Measurements from ENCODE around the gene CXCL1. TPM values are rescaled to one million over a fixed set of nuclear protein-coding genes. Genes with fewer than 3 reads are reported as not detected.

Gene CXCL1
- total RNA-seq, 1 experiment from 2014 or later, result not detected

DNA sequence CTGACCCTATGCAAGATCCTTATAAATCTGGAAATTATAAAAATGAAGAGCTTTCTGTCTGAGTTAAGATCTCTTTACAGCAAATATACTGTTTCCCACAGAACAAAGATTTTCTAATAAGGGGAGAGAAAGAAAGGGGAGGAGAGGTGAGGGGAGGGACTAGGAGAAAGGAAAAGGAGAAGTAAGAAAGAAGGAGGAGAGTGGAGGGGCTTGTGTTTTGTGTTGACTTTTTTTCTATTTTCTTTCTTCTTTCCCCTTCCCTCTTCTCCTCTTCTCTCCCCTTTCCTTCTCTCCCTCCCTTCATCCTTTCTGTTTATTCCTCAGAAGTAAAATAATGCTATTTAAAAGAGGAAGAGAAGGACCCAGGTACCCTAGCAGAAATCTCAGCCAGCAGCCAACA, 26.5 kb upstream of the CXCL1 start:
- Histone ChIP-seq H3K4me3 (ENCODE audit: low read depth, low read length) (no peak overlapping the region), H3K27me3 (replicated peaks; ENCODE audit: control insufficient read depth, insufficient read depth, low read length) (no peaks in the 10 kb centered on the region), H3K4me1 (no peaks in the 10 kb centered on the region), H3K36me3 (ENCODE audit: control insufficient read depth, insufficient read depth, low read length) (no peaks in the 10 kb centered on the region), H3K9me3 (no peaks in the 10 kb centered on the region)
- ChIA-PET POLR2A (no interaction called here), CTCF (no interaction called here)
- H3K4me1 Mint-ChIP-seq (ENCODE audit: low read depth, unreplicated experiment), result no peaks in the 10 kb centered on the region
- BruUV-seq (replicated peaks), result no TSS peak
- TF ChIP-seq, protein P1, sequence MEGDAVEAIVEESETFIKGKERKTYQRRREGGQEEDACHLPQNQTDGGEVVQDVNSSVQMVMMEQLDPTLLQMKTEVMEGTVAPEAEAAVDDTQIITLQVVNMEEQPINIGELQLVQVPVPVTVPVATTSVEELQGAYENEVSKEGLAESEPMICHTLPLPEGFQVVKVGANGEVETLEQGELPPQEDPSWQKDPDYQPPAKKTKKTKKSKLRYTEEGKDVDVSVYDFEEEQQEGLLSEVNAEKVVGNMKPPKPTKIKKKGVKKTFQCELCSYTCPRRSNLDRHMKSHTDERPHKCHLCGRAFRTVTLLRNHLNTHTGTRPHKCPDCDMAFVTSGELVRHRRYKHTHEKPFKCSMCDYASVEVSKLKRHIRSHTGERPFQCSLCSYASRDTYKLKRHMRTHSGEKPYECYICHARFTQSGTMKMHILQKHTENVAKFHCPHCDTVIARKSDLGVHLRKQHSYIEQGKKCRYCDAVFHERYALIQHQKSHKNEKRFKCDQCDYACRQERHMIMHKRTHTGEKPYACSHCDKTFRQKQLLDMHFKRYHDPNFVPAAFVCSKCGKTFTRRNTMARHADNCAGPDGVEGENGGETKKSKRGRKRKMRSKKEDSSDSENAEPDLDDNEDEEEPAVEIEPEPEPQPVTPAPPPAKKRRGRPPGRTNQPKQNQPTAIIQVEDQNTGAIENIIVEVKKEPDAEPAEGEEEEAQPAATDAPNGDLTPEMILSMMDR (IDR thresholded peaks at IDR 0.05; ENCODE audit: insufficient read depth in 1 of 2, low read depth in 1 of 2, low read length in 1 of 2, severe bottlenecking in 1 of 2, unreplicated experiment in 1 of 2), result no peak
- no peak for DNase-seq
- H3K27ac Mint-ChIP-seq (ENCODE audit: unreplicated experiment), result no peak overlapping the region
- no peak overlapping the region for H3K4me3 Mint-ChIP-seq (ENCODE audit: unreplicated experiment)
- peaks cover 13% of the 10 kb centered on the region for H3K27me3 Mint-ChIP-seq (ENCODE audit: insufficient read depth, unreplicated experiment)
- intact Hi-C loops (cut with micrococcal nuclease; ENCODE audit: unreplicated experiment), result no loop called here
- H3K36me3 Mint-ChIP-seq (ENCODE audit: insufficient read depth, unreplicated experiment), result no peaks in the 10 kb centered on the region
- H3K9me3 Mint-ChIP-seq (ENCODE audit: unreplicated experiment), result no peaks in the 10 kb centered on the region

DNA sequence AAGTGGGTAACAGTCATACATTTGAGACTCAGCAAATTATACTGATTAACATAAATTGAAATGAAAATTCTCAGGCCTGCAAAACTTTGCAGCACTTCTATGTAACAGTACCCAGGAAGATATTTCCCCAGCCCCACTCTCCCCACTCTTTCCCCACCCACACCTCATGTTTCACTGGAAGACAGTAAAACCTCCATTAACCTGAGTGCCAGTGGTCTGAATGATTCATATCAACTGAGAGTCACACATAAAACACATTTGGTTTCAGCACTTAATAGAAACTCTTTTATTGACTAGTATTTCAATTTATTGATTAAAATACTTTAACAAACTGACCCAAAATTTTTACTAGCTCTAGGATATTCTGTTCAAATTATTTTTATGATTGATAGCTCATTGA, 25.8 kb upstream of the CXCL1 start:
- intact Hi-C loops (cut with micrococcal nuclease; ENCODE audit: unreplicated experiment), result no loop called here
- Mint-ChIP-seq H3K36me3 (ENCODE audit: insufficient read depth, unreplicated experiment) (no peaks in the 10 kb centered on the region), H3K9me3 (ENCODE audit: unreplicated experiment) (no peaks in the 10 kb centered on the region), H3K4me3 (ENCODE audit: unreplicated experiment) (no peak overlapping the region), H3K4me1 (ENCODE audit: low read depth, unreplicated experiment) (no peaks in the 10 kb centered on the region), H3K27ac (ENCODE audit: unreplicated experiment) (no peak overlapping the region), H3K27me3 (ENCODE audit: insufficient read depth, unreplicated experiment) (peaks cover 13% of the 10 kb centered on the region)
- H3K27me3 ChIP-seq (replicated peaks; ENCODE audit: control insufficient read depth, insufficient read depth, low read length), result no peaks in the 10 kb centered on the region
- no TSS peak for BruUV-seq (replicated peaks)
- CTCF ChIA-PET, result no interaction called here
- POLR2A ChIA-PET, result no interaction called here
- H3K9me3 ChIP-seq, result no peaks in the 10 kb centered on the region
- TF ChIP-seq, protein P1 (IDR thresholded peaks at IDR 0.05; ENCODE audit: insufficient read depth in 1 of 2, low read depth in 1 of 2, low read length in 1 of 2, severe bottlenecking in 1 of 2, unreplicated experiment in 1 of 2), result no peak
- H3K4me3 ChIP-seq (ENCODE audit: low read depth, low read length), result no peak overlapping the region
- no peaks in the 10 kb centered on the region for H3K4me1 ChIP-seq
- no peak for DNase-seq
- no peaks in the 10 kb centered on the region for H3K36me3 ChIP-seq (ENCODE audit: control insufficient read depth, insufficient read depth, low read length)

DNA sequence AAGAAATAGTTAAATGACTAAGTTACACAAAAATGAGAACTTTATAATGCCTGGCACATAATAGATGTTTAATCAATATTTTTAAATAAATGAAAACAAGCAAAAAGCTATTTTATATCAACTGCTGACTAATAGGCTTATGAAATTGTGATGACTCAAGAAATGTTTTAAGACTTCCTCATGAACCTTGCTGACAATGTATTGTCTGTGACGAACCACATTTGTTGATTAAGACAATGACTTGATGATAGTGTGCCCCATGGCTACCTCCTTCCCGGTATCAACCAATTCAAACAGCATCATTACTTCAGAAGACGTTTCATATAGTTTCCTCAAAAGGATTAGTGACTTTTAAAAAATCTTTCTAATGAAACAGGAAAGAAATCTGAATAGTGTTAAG, 24.8 kb upstream of the CXCL1 start:
- DNase-seq, result no peak
- H3K9me3 Mint-ChIP-seq (ENCODE audit: unreplicated experiment), result no peaks in the 10 kb centered on the region
- ChIA-PET CTCF (no interaction called here), POLR2A (no interaction called here)
- Histone ChIP-seq H3K9me3 (no peaks in the 10 kb centered on the region), H3K36me3 (ENCODE audit: control insufficient read depth, insufficient read depth, low read length) (no peaks in the 10 kb centered on the region), H3K4me3 (ENCODE audit: low read depth, low read length) (no peak overlapping the region), H3K4me1 (no peaks in the 10 kb centered on the region), H3K27me3 (replicated peaks; ENCODE audit: control insufficient read depth, insufficient read depth, low read length) (no peaks in the 10 kb centered on the region)
- H3K4me3 Mint-ChIP-seq (ENCODE audit: unreplicated experiment), result no peak overlapping the region
- peaks cover 8% of the 10 kb centered on the region for H3K27me3 Mint-ChIP-seq (ENCODE audit: insufficient read depth, unreplicated experiment)
- intact Hi-C loops (cut with micrococcal nuclease; ENCODE audit: unreplicated experiment), result no loop called here
- no peaks in the 10 kb centered on the region for H3K4me1 Mint-ChIP-seq (ENCODE audit: low read depth, unreplicated experiment)
- H3K36me3 Mint-ChIP-seq (ENCODE audit: insufficient read depth, unreplicated experiment), result no peaks in the 10 kb centered on the region
- BruUV-seq (replicated peaks), result no TSS peak
- H3K27ac Mint-ChIP-seq (ENCODE audit: unreplicated experiment), result no peak overlapping the region
- TF ChIP-seq, protein P1 (IDR thresholded peaks at IDR 0.05; ENCODE audit: insufficient read depth in 1 of 2, low read depth in 1 of 2, low read length in 1 of 2, severe bottlenecking in 1 of 2, unreplicated experiment in 1 of 2), result no peak

All from Caco-2 (cell line).